Uterus (tissue), 4 donors: ENCODE measurements around the gene POLRMT. TPM values are rescaled to one million over a fixed set of nuclear protein-coding genes. Genes with fewer than 3 reads are reported as not detected.

ENCODE experiments used
- DNase-seq, 2 donors: peaks; one replicate each; pipeline ENCODE4 v3.0.0-alpha.2; 2019 to 2020
- H3K27ac ChIP-seq, 2 donors: fragments of 200-600 bp; sonication (generic); 1 replicate in 1 of 2; 2 replicates in 1 of 2; pipeline ENCODE4 v1.5.1; 2016 to 2018
- H3K27me3 ChIP-seq, 2 donors: fragments of 200-600 bp; sonication (generic); one replicate each; pipeline ENCODE4 v1.5.1; 2018 to 2019; ENCODE audit warnings: control low read depth in 1 of 2
- H3K36me3 ChIP-seq, 2 donors: fragments of 200-600 bp; sonication (generic); one replicate each; pipeline ENCODE4 v1.5.1; 2019; ENCODE audit warnings: control low read depth in 1 of 2
- H3K4me1 ChIP-seq, 2 donors: fragments of 200-600 bp; sonication (generic); one replicate each; pipeline ENCODE4 v1.5.1; 2018 to 2019; ENCODE audit warnings: control low read depth in 1 of 2
- H3K4me3 ChIP-seq, 2 donors: fragments of 200-600 bp; sonication (generic); 1 replicate in 1 of 2; 2 replicates in 1 of 2; pipeline ENCODE4 v1.5.1; 2018 to 2019; ENCODE audit warnings: mild to moderate bottlenecking in 1 of 2
- H3K9me3 ChIP-seq, 2 donors: fragments of 200-600 bp; sonication (generic); one replicate each; pipeline ENCODE4 v1.5.1; 2019; ENCODE audit warnings: control low read depth in 1 of 2
- CTCF ChIP-seq, 4 experiments: fragments of 200-600 bp in 2 of 4; fragments of 450-650 bp in 2 of 4; sonication (generic) in 2 of 4; IDR thresholded peaks; one replicate each; pipeline ENCODE4 v1.5.1; 2016 to 2019; ENCODE audit warnings: antibody characterized with exemption in 4 of 4, mild to moderate bottlenecking in 2 of 4, moderate library complexity in 1 of 4
- POLR2A ChIP-seq, 2 donors: fragments of 450-650 bp; IDR thresholded peaks; one replicate each; pipeline ENCODE4 v1.6.1; 2016; ENCODE audit warnings: antibody characterized with exemption in 2 of 2, mild to moderate bottlenecking in 1 of 2, moderate library complexity in 1 of 2
- intact Hi-C: fragments of 100-400 bp; cut with DNase I; formaldehyde crosslinking; loops from one replicate; pipeline ENCODE4 v1.15.1; 2023; ENCODE audit warnings: low total_unique reads
- total RNA-seq, 4 donors: library from RNA; depleted of rRNA in 3 of 4; stranded (reverse); fragments of >200 nt in 3 of 4; gene quantifications; one replicate each; pipeline versions ENCODE4 v1.1.0 to v1.2.4, GENCODE V29; 2014 to 2023
- donor health status: DM: yes; HTN: yes; CAD: no.

The POLRMT gene
- total RNA-seq, 4 donors from 2014 or later = 10.5 to 42.0 (median 24.1) TPM

- no peak for TF ChIP-seq CTCF (IDR thresholded peaks at IDR 0.05)
- no peak for TF ChIP-seq POLR2A (IDR thresholded peaks at IDR 0.05)
- no peak overlapping the region for H3K4me3 ChIP-seq
- H3K27ac ChIP-seq = no peak overlapping the region
- H3K9me3 ChIP-seq = no peaks in the 10 kb centered on the region
- no peaks in the 10 kb centered on the region for H3K27me3 ChIP-seq
- H3K36me3 ChIP-seq = no peaks in the 10 kb centered on the region
- intact Hi-C loops = no loop called here
- H3K4me1 ChIP-seq = peaks cover 0 to 7% of the 10 kb centered on the region in 2 donors
- no peak for DNase-seq
Measured at GRCh38 chr19:651991-652390, 18.7 kb upstream of the POLRMT start.

- no peak for DNase-seq
- H3K4me3 ChIP-seq = no peak overlapping the region
- H3K36me3 ChIP-seq = no peaks in the 10 kb centered on the region
- intact Hi-C loops = no loop called here
- H3K4me1 ChIP-seq = no peaks in the 10 kb centered on the region
- no peak overlapping the region for H3K27ac ChIP-seq
- TF ChIP-seq CTCF (IDR thresholded peaks at IDR 0.05) (no peak), POLR2A (IDR thresholded peaks at IDR 0.05) (no peak)
- no peaks in the 10 kb centered on the region for H3K9me3 ChIP-seq
- no peaks in the 10 kb centered on the region for H3K27me3 ChIP-seq
Measured at GRCh38 chr19:651114-651818, 17.9 kb upstream of the POLRMT start.

GRCh38 chr19:650121-650520 is 16.8 kb upstream of the POLRMT start:
- H3K27ac ChIP-seq = no peak overlapping the region
- intact Hi-C loops = no loop called here
- no peaks in the 10 kb centered on the region for H3K27me3 ChIP-seq
- H3K4me3 ChIP-seq = no peak overlapping the region
- H3K9me3 ChIP-seq = no peaks in the 10 kb centered on the region
- H3K4me1 ChIP-seq = no peaks in the 10 kb centered on the region
- DNase-seq = no peak
- TF ChIP-seq POLR2A (IDR thresholded peaks at IDR 0.05) = no peak
- no peak for TF ChIP-seq CTCF (IDR thresholded peaks at IDR 0.05)
- H3K36me3 ChIP-seq = no peaks in the 10 kb centered on the region

- TF ChIP-seq POLR2A (IDR thresholded peaks at IDR 0.05) (no peak), CTCF (IDR thresholded peaks at IDR 0.05) (no peak)
- Histone ChIP-seq H3K36me3 (no peaks in the 10 kb centered on the region), H3K4me3 (no peak overlapping the region), H3K27ac (no peak overlapping the region), H3K27me3 (no peaks in the 10 kb centered on the region), H3K4me1 (no peaks in the 10 kb centered on the region), H3K9me3 (no peaks in the 10 kb centered on the region)
- DNase-seq = no peak
- intact Hi-C loops = no loop called here
Measured at GRCh38 chr19:648904-649801, 15.8 kb upstream of the POLRMT start.

- no peak for DNase-seq
- intact Hi-C loops = no loop called here
- no peak overlapping the region for H3K27ac ChIP-seq
- no peak overlapping the region for H3K4me3 ChIP-seq
- H3K4me1 ChIP-seq = no peaks in the 10 kb centered on the region
- TF ChIP-seq POLR2A (IDR thresholded peaks at IDR 0.05) (no peak), CTCF (IDR thresholded peaks at IDR 0.05) (no peak)
- H3K9me3 ChIP-seq = no peaks in the 10 kb centered on the region
- no peaks in the 10 kb centered on the region for H3K27me3 ChIP-seq
- no peaks in the 10 kb centered on the region for H3K36me3 ChIP-seq
Measured at GRCh38 chr19:648305-648704, 15.0 kb upstream of the POLRMT start.
